ENCODE data around the gene TRIM67.

DNA sequence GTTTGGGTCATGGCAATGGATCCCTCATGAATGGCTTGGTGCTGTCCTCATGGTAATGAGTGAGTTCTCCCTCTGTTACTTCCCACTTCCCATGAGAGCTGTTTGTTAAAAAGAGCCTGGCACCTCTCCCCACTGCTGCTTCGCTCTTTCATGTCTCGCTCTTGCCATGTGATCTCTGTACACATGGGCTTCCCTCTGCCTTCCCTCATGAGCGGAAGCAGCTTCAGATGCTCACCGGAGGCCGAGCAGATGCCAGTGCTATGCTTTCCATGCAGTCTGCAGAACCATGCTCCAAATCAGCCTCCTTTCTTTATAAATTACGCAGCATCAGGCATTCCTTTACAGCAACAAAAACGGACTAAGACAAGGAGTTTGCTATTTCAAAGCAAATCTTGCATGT lies 64.3 kb downstream of the TRIM67 start:
- TF ChIP-seq TOX (CRISPR knock-in tag; IDR thresholded peaks at IDR 0.05; ENCODE audit: borderline replicate concordance) (no peak), ZNF70 (CRISPR knock-in tag; IDR thresholded peaks at IDR 0.05) (no peak), SNAI2 (CRISPR knock-in tag; IDR thresholded peaks at IDR 0.05) (no peak), CSDC2 (CRISPR knock-in tag; IDR thresholded peaks at IDR 0.05) (no peak), ARNTL (CRISPR knock-in tag; IDR thresholded peaks at IDR 0.05; ENCODE audit: borderline replicate concordance, low read depth) (no peak)
- TF ChIP-seq, protein P1, sequence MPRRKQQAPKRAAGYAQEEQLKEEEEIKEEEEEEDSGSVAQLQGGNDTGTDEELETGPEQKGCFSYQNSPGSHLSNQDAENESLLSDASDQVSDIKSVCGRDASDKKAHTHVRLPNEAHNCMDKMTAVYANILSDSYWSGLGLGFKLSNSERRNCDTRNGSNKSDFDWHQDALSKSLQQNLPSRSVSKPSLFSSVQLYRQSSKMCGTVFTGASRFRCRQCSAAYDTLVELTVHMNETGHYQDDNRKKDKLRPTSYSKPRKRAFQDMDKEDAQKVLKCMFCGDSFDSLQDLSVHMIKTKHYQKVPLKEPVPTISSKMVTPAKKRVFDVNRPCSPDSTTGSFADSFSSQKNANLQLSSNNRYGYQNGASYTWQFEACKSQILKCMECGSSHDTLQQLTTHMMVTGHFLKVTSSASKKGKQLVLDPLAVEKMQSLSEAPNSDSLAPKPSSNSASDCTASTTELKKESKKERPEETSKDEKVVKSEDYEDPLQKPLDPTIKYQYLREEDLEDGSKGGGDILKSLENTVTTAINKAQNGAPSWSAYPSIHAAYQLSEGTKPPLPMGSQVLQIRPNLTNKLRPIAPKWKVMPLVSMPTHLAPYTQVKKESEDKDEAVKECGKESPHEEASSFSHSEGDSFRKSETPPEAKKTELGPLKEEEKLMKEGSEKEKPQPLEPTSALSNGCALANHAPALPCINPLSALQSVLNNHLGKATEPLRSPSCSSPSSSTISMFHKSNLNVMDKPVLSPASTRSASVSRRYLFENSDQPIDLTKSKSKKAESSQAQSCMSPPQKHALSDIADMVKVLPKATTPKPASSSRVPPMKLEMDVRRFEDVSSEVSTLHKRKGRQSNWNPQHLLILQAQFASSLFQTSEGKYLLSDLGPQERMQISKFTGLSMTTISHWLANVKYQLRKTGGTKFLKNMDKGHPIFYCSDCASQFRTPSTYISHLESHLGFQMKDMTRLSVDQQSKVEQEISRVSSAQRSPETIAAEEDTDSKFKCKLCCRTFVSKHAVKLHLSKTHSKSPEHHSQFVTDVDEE (CRISPR knock-in tag; IDR thresholded peaks at IDR 0.05) = no peak
- TF ChIP-seq, protein P2, sequence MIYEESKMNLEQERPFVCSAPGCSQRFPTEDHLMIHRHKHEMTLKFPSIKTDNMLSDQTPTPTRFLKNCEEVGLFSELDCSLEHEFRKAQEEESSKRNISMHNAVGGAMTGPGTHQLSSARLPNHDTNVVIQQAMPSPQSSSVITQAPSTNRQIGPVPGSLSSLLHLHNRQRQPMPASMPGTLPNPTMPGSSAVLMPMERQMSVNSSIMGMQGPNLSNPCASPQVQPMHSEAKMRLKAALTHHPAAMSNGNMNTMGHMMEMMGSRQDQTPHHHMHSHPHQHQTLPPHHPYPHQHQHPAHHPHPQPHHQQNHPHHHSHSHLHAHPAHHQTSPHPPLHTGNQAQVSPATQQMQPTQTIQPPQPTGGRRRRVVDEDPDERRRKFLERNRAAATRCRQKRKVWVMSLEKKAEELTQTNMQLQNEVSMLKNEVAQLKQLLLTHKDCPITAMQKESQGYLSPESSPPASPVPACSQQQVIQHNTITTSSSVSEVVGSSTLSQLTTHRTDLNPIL (CRISPR knock-in tag; IDR thresholded peaks at IDR 0.05; ENCODE audit: low read depth) = no peak
- TF ChIP-seq, protein P3, sequence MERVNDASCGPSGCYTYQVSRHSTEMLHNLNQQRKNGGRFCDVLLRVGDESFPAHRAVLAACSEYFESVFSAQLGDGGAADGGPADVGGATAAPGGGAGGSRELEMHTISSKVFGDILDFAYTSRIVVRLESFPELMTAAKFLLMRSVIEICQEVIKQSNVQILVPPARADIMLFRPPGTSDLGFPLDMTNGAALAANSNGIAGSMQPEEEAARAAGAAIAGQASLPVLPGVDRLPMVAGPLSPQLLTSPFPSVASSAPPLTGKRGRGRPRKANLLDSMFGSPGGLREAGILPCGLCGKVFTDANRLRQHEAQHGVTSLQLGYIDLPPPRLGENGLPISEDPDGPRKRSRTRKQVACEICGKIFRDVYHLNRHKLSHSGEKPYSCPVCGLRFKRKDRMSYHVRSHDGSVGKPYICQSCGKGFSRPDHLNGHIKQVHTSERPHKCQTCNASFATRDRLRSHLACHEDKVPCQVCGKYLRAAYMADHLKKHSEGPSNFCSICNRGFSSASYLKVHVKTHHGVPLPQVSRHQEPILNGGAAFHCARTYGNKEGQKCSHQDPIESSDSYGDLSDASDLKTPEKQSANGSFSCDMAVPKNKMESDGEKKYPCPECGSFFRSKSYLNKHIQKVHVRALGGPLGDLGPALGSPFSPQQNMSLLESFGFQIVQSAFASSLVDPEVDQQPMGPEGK (CRISPR knock-in tag; IDR thresholded peaks at IDR 0.05; ENCODE audit: borderline replicate concordance) = no peak

Measured in SK-N-SH treated with all-trans-retinoic acid at 6 μM for 48 hours (cell line).